Head of caudate nucleus (tissue), 42 donors: Measurements from ENCODE around the gene IQCN.

Experiments
- DNase-seq, 42 donors: peaks; one replicate each; pipeline versions ENCODE4 v3.0.0 to v3.0.0-alpha.2; 2020 to 2021; ENCODE audit warnings: mixed read lengths in 7 of 42
- intact Hi-C: fragments of 100-400 bp; cut with DNase I; formaldehyde crosslinking; loops from one replicate; pipeline ENCODE4 v1.15.0; 2022

The IQCN gene

GRCh38 chr19:18254546-18255503 is 19.4 kb downstream of the IQCN start:
- DNase-seq = no peak
- intact Hi-C loops = loop anchor here (5.0 kb wide), 2 partner anchors 43 to 58 kb away; no protein-coding TSS in a partner anchor

GRCh38 chr19:18253716-18254115 is 20.5 kb downstream of the IQCN start:
- peak in 2 of 42 donors; percentile 12 to 37 for DNase-seq
- intact Hi-C loops = loop anchor here (5.0 kb wide), 1 partner anchor 41 kb away; no protein-coding TSS in a partner anchor

- no peak for DNase-seq
- intact Hi-C loops = loop anchor here (5.0 kb wide), 1 partner anchor 41 kb away; no protein-coding TSS in a partner anchor
These were observed 21.1 kb downstream of the IQCN start for GRCh38 chr19:18253130-18253529.

GRCh38 chr19:18252370-18252717 is 21.9 kb downstream of the IQCN start:
- intact Hi-C loops = loop anchor here (5.0 kb wide), 1 partner anchor 40 kb away; no protein-coding TSS in a partner anchor
- DNase-seq = no peak

- peak; percentile 26 to 92 (median 82) for DNase-seq
- intact Hi-C loops = loop anchor here (5.0 kb wide), 1 partner anchor 39 kb away; no protein-coding TSS in a partner anchor
These were observed 22.5 kb downstream of the IQCN start for GRCh38 chr19:18251587-18252369.

GRCh38 chr19:18249834-18250233 is 24.4 kb downstream of the IQCN start:
- DNase-seq = no peak
- intact Hi-C loops = loop anchor here (5.0 kb wide), 1 partner anchor 38 kb away; no protein-coding TSS in a partner anchor

- no peak for DNase-seq
- intact Hi-C loops = no loop called here
These were observed 29.0 kb downstream of the IQCN start for GRCh38 chr19:18245297-18245696.

- intact Hi-C loops = no loop called here
- no peak for DNase-seq
These were observed 34.9 kb downstream of the IQCN start for GRCh38 chr19:18239303-18239702.

- intact Hi-C loops = no loop called here
- DNase-seq = no peak
These were observed 40.1 kb downstream of the IQCN start for GRCh38 chr19:18234194-18234593.

GRCh38 chr19:18233224-18233825 is 40.9 kb downstream of the IQCN start:
- peak in 6 of 42 donors; percentile 7 to 45 (median 30) for DNase-seq
- intact Hi-C loops = no loop called here

- intact Hi-C loops = no loop called here
- DNase-seq = peak in 2 of 42 donors; percentile 10
These were observed 41.6 kb downstream of the IQCN start for GRCh38 chr19:18232540-18233223.

- DNase-seq = peak in 5 of 42 donors; percentile 22 to 38 (median 30)
- intact Hi-C loops = no loop called here
These were observed 42.5 kb downstream of the IQCN start for GRCh38 chr19:18231775-18232174.

- DNase-seq = peak in 40 of 42 donors; percentile 16 to 85 (median 51)
- intact Hi-C loops = no loop called here
These were observed 43.1 kb downstream of the IQCN start for GRCh38 chr19:18230941-18231734.

GRCh38 chr19:18229915-18230314 is 44.3 kb downstream of the IQCN start:
- intact Hi-C loops = no loop called here
- DNase-seq = no peak

- no peak for DNase-seq
These were observed 44.8 kb downstream of the IQCN start for GRCh38 chr19:18229474-18229873.

GRCh38 chr19:18227781-18228271 is 46.4 kb downstream of the IQCN start:
- DNase-seq = no peak
- intact Hi-C loops = no loop called here

More at GRCh38 chr19:18229474-18229873, 44.8 kb downstream of the IQCN start:
- intact Hi-C loops = no loop called here

- intact Hi-C loops = no loop called here
- DNase-seq = no peak
These were observed 47.1 kb downstream of the IQCN start for GRCh38 chr19:18226956-18227780.
